NCI-H82 (cell line): ENCODE data around the gene SLC27A2.

ENCODE experiments used
- DNase-seq: peaks from one replicate; lab custom pipeline; 2025; lab: John Stamatoyannopoulos, UW

The SLC27A2 gene

GRCh38 chr15:50241684-50242450 is 59.9 kb downstream of the SLC27A2 start:
- DNase-seq: no peak

- DNase-seq: no peak
Observed at GRCh38 chr15:50244153-50244552, 62.2 kb downstream of the SLC27A2 start.

GRCh38 chr15:50244959-50245624 is 63.1 kb downstream of the SLC27A2 start:
- no peak for DNase-seq

- no peak for DNase-seq
Observed at GRCh38 chr15:50246631-50247030, 64.6 kb downstream of the SLC27A2 start.

GRCh38 chr15:50247819-50248655 is 66.0 kb downstream of the SLC27A2 start:
- DNase-seq: no peak

GRCh38 chr15:50248994-50249582 is 67.1 kb downstream of the SLC27A2 start:
- no peak for DNase-seq

- DNase-seq: no peak
Observed at GRCh38 chr15:50249704-50250103, 67.7 kb downstream of the SLC27A2 start.

- peak; percentile 8 for DNase-seq
Observed at GRCh38 chr15:50250760-50251394, 68.9 kb downstream of the SLC27A2 start.

- DNase-seq: no peak
Observed at GRCh38 chr15:50251638-50252182, 69.7 kb downstream of the SLC27A2 start.

- DNase-seq: no peak
Observed at GRCh38 chr15:50252556-50252955, 70.6 kb downstream of the SLC27A2 start.

- DNase-seq: peak; percentile 4
Observed at GRCh38 chr15:50256188-50257041, 74.4 kb downstream of the SLC27A2 start.

- no peak for DNase-seq
Observed at GRCh38 chr15:50257332-50257731, 75.3 kb downstream of the SLC27A2 start.

- DNase-seq: no peak
Observed at GRCh38 chr15:50257924-50258323, 75.9 kb downstream of the SLC27A2 start.

GRCh38 chr15:50259276-50259675 is 77.3 kb downstream of the SLC27A2 start:
- no peak for DNase-seq

GRCh38 chr15:50260969-50261496 is 79.0 kb downstream of the SLC27A2 start:
- DNase-seq: no peak

GRCh38 chr15:50261981-50262380 is 80.0 kb downstream of the SLC27A2 start:
- peak; percentile 18 for DNase-seq

- no peak for DNase-seq
Observed at GRCh38 chr15:50262533-50262932, 80.5 kb downstream of the SLC27A2 start.

- no peak for DNase-seq
Observed at GRCh38 chr15:50265620-50266019, 83.6 kb downstream of the SLC27A2 start, which contains the start of gene HDC. HDC (minus strand) TSS chr15:50265726; CDS start chr15:50265623, 103 bp downstream.

GRCh38 chr15:50267577-50267976 is 85.6 kb downstream of the SLC27A2 start:
- DNase-seq: no peak

- no peak for DNase-seq
Observed at GRCh38 chr15:50275091-50275490, 93.1 kb downstream of the SLC27A2 start.
